Muscle of back (tissue), 11 donors: ENCODE data around the gene BMP8B. TPM values are rescaled to one million over a fixed set of nuclear protein-coding genes. Genes with fewer than 3 reads are reported as not detected.

Experiments used
- DNase-seq, 3 donors: peaks; one replicate each; pipeline versions ENCODE4 v3.0.0 to v3.0.0-alpha.2; 2013
- polyA plus RNA-seq, 10 donors: library from polyadenylated mRNA; unstranded; fragments of 120-200 nt; gene quantifications; one replicate each; pipeline ENCODE4 v1.2.1, GENCODE V29; 2013; ENCODE audit not compliant: insufficient read length in 10 of 10

BMP8B gene
- polyA plus RNA-seq, 10 donors: 1.1 to 1.7 (median 1.6) TPM

DNA sequence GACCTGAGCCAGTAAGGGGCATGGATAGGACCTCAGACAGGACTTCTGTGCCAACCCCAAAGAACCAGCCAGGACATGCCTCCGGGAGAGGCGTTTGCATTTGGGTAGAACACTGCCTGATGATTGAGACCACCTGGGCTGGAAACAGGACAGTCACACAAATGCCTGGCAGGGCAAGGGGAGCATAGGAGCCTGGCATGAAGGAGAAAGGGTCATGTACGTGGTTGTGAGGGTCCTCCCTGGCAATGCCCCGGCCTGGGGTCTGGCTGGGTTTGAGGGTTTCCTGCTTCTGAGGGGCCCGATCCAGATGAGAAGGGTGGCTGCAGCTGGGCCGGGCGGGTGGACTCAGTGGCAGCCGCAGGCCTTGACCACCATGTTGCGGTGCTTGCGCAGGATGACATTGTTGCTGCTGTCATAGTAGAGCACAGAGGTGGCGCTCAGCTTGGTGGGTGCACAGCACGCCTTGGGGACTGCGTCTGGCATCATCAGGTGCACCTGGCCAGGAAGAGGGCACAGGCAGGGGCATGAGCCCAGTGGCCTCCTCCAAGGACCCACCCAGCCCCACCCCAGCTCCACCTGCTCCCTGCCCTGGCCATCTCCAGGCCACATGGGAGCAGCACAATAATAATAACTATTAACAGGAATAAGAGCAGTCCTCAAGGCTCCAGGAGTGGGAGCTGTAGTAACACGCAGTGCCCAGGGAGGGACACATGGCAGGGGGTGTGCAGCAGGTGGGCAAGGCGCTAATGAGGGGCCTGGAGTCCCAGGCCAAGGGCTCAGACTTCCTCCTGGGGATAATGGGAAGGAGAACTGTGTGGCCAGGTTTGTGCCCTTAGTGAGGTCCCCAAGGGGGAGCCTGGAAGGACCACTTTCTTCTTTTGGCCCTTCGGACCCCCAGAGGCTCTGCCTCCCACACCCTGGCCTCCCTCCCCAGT lies 28.3 kb downstream of the BMP8B start:
- no peak for DNase-seq

DNA sequence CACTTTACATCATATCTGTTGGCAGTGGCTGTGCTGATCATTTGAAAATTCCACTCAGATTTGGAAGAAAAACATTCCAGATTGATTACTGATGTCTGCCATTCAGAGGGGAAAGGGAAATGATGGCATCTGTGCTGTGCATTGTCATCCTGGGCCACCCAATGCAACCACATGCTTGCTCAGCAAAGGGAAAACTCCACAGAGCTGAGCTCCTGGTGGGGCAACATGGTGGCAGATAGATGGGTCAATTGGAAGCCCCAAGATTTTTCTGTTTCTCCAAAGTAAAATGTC lies 29.3 kb downstream of the BMP8B start:
- no peak for DNase-seq

DNA sequence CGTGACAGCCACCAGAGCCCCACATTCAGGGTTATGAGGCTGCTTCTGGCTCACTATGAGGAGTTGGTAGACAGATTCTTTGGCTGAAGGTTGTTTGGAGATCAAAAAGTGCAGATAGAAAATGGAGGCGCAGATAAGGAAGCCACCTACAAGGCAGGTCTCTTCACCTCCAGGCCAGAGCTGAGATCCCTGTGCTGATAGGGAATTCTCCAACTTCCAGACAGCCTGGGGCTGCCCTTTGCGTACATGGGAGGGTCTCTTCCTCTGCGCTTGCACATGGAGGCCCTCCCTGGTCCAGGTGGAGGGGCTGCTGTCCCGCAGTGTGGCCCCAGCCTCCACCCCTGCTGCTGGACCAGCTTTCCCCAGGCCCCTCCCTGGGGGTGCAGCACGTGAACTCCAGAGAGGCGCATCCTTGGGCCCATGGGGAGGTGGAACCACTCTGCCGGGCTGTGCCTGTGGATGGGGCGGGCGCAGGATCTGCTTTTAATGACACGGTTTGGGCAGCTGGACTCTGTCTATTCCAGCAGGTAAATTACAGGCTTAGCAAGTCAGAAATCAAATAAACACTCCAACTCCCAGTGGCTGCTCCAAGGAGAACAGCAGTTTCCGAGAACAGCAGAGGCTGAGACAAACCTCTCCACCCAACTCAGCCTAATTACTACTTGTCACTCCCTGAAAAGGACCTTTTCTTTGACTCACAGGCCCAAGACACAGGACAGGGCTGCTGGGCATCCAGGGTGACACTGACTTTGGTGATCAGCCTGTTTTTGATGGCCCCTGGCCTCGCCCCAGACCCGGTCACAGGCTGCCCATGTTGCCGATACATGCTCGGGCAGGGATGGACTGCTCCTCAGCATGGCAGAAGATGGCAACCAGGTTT lies 29.9 kb downstream of the BMP8B start:
- DNase-seq: no peak

DNA sequence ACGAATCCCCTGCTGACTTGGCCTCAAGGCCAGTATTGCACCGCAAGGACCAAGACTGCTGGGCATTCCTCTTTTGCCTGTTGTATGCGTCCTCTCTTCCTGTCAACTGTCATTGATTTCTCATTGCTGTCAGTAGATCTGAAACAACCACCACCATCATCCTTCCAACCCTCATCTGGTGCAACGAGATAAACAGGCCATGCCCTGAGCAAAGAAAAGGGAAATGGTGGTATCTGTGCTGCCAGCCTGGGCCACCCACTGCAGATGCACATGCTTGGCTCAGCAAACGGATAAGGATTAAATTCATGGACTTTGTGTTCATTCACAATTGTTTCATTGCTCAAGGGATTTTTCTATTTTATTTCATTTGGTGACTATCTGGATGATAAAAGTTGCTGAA lies 31.2 kb downstream of the BMP8B start:
- no peak for DNase-seq

DNA sequence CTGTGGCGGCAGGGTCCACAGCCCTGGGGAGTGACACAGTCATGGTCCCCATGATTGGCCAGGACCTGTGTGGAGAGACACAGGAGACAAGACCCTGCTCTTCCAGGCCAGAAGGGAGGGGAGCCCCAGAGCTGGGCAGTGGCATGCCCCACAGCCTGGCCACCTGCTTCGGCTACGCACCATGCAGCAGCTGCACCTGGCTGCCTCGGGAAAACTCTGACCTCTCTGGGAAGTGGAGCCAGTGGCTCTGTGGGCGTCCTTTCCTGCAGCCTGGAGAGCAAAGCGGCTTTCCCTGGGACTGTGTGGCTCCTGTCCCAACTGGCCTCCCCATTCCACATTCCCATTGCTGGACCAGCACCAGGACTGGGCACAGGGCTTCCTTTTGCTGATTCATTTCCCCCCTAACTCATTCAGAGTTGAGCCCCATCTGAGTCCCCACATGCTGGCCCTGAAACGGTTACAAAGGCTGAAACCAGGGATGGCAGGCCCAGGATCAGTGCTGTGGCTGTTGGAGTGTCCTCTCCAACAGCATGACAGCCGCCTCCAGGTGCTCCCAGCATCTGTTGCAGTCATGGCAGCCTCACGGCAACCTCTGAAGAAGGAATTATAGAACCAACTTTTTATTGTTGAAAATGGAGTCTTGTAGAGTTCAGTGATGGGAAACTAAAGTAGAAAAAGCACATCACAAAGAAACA lies 32.6 kb downstream of the BMP8B start:
- no peak for DNase-seq

DNA sequence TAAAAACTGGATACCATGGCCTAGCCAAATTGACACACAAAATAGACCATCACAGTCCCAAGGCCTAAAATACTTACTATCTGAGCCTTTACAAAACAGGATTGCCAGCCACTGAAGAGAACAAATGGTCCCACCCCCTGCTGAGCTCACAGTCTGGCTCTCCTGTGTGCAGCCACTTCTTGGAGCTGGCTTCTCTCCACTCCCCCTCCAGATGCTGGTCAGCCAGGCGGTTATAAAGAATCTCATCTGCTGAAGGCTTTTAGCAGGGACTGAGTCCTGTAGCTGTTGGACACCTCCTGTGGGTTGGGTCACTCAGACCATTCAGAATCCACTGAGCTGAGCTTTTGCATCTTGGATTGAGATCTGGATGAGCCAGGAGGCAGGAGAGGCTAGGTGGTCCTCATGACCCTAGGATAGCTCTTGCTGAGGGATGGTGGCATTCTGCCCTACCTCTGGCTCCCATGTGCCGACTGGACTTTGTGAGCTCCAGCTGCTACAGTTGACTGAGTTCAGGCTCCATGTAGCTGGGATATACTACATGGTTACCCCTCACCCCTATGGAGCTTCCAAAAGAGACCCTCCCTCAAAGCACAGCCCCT lies 33.7 kb downstream of the BMP8B start:
- DNase-seq: no peak

DNA sequence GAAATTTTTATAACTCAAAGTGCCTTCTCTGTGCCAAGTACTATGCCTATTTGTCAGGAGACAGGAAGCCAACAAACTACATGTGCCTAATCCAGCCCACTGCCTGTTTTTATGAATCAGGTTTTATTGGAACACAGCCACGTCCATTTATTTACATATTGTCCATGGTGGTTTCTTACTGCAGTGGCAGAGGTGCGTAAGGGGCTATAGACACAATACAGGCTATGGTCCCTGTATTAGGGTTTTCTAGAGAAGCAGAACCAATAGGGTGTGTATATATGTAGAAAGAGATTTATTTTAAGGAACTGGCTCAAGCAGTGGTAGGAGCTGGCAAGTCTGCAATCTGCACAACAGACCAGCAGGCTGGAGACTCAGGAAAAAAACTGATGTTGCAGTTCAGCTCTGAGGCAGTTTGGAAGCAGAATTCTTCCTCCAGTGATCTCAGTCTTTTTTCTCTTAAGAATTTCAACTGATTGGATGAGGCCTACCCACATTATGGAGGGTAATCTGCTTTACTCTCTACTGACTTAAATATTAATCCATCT lies 34.6 kb downstream of the BMP8B start:
- DNase-seq: no peak

DNA sequence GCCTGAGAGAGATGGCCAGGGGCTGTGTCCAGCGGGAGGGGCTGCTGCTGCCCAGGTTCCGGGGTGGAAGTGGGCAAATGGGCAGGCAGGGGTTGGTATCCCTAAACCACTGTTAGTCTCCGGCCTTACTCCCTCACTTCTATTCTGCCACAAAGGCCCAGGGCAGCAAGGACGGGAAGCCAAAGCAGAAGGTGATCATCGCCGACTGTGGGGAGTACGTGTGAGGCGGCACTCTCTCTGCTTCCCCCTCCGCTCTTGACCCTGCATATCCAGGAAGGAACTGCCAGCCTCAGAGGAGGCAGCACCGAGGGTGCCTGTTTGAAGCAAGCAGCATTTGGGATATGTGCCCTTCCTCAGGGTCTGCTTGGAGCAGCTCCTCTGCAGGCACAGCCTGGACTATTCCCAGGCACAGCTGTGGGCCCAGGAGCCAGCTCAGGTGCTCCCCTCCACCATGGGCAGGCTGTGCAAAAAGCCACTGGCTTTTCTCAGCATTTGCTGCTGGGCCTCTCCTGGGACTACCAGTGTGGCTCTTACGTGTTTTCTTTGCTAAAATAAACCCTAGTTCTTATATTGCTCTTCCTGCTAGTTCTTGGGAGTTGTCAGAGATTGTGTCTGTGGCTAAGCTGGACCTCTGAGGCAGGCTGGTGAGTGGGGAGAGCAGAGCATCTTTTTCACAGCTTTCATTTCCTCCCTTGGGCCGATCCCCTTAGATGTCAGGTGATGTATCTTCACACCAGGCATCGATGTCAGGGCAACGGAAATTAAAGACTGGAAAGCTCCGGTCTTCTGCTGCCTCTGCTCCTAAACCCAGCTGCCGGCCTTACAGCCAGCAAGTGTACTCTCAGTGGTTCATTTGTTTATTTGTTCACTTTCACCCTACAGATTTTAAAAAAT lies 35.3 kb downstream of the BMP8B start:
- no peak for DNase-seq

DNA sequence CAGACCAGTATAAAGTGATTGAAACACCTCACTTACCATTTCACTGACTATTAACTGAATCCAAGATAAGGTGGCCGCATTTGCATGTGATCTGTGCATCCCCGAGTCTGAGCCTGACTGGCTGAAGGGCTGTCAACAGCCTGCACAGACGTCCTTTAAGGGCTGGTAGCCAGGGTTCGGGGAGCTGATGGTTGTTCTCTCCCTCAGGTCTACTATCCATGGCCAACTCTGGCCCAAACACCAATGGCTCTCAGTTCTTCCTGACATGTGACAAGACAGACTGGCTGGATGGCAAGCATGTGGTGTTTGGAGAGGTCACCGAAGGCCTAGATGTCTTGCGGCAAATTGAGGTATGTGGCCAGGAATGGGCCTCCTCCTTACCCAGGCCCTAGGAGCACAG lies 36.0 kb downstream of the BMP8B start:
- DNase-seq: no peak

DNA sequence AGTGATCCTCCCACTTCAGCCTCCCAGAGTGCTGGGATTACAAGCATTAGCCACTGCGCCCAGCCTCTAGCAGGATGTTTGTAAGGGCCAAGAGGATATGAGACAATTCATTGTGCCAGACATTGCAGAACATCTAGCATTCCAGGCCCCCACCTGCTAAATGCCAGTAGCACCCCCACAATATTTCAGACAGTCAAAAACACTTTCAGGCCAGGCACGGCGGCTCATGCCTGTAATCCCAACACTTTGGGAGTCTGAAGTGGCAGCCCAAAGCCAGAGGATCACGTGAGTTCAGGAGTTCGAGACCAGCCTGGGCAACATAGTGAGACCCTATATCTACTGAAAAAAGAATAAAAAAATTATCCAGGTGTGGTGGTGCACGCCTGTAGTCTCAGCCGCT lies 37.1 kb downstream of the BMP8B start:
- no peak for DNase-seq

DNA sequence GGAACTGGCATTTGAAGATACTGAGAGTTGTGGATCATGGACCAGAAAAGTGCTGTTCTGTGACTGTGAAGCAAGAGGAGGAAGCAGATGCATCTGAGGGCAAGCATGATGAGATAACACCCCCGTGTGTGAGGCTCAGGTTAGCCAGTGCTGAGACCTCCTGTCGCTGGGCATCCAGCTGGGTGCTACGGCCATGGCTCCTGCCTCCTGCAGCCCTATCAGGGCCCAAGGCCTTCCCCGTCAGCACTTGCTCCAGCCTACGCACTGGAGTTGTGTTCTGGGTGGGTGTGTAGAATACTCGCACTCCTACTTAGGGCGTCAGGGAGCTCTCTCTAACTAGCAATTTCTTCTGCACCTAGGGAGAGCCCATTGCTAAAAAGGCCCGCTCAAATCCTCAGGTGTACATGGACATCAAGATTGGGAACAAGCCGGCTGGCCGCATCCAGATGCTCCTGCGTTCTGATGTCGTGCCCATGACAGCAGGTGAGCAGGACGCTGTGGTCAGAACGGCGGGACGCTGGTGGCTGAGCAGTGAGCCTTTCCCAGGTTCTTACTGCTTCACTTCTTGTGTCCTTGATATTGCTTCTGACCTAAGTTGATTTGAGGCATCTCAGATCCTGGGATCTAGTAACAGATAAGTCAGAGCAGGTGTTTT lies 43.5 kb downstream of the BMP8B start:
- no peak for DNase-seq

DNA sequence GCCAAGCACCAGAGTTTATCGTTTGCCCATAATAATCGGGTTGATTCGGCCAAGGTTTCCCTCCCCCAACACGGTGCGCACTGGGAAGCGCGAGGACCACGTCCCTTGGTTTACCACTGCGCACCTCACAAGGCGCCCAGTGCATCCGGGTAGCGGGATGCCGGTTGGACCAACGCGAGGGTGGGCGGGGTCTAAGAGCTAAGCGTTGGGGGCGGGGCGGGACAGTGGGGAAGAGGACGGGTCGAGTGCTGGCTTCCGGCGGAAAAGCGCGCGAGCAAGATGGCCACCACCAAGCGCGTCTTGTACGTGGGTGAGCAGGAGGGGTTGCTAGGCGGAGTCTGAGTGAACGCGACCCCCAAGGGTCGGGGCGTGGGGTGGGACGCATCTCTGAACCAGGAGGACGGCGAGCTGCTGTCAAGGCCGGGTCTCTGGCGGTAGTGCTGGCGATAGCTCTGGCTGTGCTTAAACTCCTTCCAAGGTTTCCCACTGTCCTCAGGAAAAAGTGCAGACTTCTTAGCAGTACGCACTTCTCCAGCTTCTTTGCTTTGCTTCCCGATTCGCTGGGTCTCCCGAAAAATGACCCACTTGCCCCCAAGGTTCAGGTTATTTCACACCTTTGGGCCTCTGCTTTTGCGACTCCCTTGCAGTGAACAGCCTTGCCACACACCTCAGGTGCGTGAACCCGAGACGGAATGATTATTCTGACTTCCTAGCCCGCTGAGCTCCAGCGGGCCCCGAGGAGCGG lies 49.9 kb downstream of the BMP8B start, which contains the start of gene PPIE:
Gene PPIE (plus strand): TSS at position 261 of the 745 bp plus-strand sequence. CDS start 19 bp downstream, at position 280.
- peak; percentile 86 to 96 (median 91) for DNase-seq

DNA sequence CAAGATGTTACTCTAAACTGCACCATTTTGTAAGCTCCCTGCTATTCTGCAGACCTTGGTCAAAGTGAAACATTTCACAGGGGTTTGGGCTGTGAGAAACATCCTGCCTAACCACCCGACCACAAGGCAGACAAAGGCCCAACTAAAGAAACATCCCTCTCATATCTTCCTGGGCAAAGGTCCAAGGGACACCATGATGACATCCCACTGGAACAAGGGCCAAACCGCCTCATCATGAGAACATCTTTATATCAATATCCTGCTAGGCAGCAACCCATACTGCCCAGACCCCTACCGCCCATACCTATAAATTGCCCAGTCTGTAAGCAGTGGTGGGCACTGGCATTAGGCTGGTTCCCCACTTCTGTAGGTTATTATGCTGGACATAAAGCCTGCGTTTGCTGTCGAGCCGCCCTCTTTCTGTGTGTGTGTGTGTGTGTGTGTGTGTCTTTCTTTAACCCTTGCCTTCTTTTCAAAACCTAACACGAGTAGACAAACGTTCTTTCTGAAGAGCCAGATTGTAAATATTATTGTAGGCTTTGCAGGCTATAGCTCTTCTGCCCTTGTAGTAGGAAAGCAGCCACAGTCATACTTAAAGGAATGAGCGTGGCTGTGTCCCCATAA lies 51.0 kb downstream of the BMP8B start:
- peak in 1 of 3 donors; percentile 32 for DNase-seq

DNA sequence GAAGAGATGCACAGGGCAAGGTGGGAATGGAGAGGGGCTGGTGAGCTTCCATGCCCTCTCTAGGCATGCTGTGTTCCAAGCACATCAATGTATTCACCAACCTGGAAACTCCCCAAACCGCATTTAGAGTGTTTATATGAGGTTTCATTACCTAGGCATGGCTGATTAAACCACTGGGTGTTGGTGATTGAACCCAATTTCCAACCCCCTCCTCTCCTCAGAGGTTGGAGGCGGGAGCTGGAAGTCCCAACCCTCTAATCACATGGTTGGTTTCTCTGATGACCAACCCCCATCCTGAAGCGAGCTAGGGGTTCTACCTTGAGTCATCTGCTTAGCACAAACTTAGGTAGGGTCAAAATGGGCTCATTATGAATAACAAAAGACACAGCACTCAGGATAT lies 52.9 kb downstream of the BMP8B start:
- DNase-seq: no peak

DNA sequence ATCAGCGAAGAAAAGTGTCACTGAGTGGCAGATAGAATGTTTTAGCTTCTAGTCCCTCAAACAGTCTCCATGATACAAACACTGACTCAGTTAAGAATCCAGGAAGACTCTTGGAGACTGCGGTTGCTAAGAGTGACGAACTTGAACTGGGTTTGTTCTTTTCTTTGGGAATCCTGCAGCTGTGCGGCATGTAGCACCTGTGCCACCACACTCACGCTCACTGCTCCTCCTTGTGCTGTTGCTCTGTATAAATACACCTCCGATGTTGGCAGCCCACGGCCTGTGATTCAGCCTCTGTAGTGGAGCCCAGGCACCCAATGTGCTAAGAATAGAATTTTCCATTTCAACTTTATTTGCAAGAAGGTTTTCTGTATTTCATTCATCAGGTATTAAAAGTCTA lies 55.5 kb downstream of the BMP8B start:
- DNase-seq: no peak

DNA sequence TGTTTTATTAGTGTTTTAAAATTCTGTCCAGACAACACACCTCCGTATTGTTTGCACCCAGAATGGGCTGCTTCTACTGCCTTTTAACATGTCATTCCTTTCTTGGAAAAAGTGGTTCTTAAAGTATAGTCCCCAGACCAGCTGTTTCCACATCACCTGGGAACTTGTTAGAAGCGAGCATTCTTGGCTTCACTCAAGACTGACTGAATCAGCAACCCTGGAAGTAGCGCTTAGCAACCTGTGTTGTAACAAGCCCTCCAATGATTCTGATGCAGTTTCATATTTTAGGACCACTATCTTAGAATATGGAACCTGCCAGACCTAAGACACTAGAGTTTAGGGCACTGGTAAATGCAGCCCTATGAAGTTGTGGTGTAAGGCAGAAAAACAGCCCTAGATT lies 55.9 kb downstream of the BMP8B start:
- no peak for DNase-seq

DNA sequence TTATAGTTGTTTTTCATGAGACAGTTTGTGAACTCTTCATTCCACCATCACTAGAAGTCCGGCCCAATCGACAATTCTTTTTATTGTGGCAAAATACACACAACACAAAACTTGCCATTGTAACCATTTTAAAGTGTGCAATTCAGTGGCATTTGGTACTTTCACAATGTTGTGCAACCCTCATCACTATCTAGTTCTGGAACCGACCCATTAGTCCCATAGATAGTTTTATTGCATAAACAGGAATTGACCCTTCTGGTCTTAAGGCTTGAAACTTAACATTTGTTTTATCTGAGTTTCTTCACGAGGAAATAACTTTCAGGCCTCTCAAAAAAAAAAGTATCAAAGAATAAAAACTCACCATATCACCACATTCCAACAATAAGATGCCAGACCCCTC lies 58.8 kb downstream of the BMP8B start:
- no peak for DNase-seq

DNA sequence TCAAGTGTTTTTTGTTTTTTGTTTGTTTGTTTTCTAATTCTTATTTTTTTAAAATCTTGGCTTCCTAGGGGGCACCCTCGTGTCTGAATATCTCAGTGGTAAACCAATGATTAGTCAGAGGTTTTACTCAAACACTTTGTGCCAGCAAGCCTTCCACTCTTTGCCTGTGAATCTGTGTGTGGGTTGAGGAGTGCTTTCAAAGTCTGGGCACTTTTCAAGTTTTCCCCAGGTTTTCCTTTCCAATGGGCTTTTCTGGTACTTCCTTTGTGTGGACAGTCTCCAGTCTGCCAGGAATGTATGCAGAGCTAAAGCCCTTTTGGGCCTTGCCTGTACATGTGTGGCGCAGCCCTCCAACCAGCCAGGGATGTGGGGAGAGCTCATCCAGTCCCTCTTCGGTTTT lies 59.6 kb downstream of the BMP8B start:
- DNase-seq: no peak

DNA sequence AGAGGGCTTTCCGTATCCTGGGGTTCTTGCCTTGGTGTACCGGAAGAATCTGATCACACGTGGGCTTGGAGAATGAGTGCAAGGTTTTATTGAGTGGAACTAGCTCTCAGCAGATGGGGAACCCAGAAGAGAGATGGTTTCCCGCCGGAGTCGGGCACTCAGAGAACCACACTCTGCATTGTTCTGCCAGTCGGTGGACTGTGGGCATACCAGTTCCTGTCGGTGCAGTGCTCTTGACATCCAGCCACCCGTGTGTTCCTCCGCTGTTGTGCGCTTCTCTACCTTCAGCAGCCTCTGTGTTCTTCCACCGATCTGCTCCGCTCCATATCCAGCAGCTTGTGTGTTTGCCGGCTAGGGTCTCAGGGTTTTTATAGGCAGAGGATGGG lies 60.7 kb downstream of the BMP8B start:
- no peak for DNase-seq
